Measurements from ENCODE around the gene RBPMS2. TPM values are rescaled to one million over a fixed set of nuclear protein-coding genes. Genes with fewer than 3 reads are reported as not detected.
A peak's percentile ranks its signal among the peaks of the same experiment; 100 is the strongest.

The RBPMS2 gene
- polyA plus RNA-seq, 3 donors, result 9.5 to 10.5 (median 10.4) TPM

DNA sequence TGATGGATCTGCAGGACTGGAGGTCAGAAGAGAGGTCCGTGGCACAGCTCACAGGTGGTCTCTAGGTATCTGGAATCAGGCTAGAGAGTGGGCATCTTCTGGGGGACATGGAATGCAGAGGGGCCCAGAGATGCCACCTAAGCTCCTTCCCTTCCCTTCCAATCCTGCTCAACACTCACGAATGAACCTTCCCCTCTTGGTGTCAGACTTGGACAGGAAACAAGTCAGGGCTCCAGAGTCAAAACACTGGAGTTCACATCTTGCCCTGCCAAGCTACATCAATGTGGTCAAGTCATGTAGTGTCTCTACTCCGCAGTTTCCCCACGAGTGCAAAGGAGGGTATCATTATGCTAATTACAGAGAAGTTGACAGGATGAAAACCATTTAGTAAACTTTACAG lies 16.0 kb upstream of the RBPMS2 start:
- no peak for DNase-seq (ENCODE audit: low read depth in 3 of 3, low spot score in 2 of 3)

DNA sequence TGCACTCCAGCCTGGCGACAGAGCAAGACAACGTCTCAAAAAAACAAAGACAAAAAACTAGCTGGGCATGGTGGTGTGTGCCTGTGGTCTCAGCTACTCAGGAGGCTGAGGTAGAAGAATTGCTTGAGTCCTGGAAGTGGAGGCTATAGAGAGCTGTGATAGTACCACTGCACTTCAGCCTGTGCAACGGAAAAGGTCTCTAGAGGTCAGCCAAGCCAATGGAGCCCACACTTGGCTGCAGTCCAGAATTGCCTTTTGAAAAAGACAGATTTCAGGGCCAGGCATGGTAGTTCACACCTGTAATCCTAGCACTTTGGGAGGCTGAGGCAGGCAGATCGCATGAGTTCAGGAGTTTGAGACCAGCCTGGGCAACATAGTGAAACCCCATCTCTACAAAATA lies 8.4 kb upstream of the RBPMS2 start:
- DNase-seq (ENCODE audit: low read depth in 3 of 3, low spot score in 2 of 3), result no peak

DNA sequence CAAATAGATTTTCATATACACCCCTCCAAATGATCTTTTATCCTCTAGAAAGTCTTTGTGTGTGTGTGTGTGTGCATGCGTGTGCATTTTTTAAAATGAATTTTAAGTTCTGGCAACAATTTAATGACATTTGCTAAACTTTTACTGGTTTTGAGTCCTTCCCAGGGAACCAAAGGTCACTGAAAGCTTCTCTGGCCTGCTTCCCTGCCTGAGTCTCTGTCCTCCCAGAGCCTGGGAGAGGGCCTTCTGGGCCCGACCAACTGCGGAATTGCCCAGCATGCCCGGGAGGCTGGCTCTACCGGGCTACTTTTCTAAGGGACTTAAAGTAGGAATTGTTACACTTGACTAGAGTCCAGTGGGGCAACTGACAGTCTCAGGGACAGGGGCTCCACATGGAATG lies 7.4 kb upstream of the RBPMS2 start:
- DNase-seq (ENCODE audit: low read depth in 3 of 3, low spot score in 2 of 3), result no peak

DNA sequence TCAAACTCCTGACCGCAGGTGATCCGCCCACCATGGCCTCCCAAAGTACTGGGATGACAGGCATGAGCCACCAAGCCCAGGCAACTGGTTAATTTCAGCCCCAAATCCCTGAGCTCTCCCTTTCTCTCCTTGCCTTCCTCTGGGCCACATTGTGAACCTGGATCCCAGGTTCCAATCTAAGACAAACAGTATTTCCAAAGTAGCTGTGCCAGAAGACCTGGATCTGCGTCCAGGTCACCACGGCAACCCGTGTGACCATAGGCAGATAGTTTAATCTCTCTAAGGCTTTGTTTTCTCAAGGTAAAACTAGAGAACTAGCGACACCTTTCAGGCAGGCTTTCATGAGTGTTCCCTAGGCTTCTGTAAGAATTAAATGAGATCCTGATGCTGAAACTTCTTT lies 5.9 kb upstream of the RBPMS2 start:
- no peak for DNase-seq (ENCODE audit: low read depth in 3 of 3, low spot score in 2 of 3)

DNA sequence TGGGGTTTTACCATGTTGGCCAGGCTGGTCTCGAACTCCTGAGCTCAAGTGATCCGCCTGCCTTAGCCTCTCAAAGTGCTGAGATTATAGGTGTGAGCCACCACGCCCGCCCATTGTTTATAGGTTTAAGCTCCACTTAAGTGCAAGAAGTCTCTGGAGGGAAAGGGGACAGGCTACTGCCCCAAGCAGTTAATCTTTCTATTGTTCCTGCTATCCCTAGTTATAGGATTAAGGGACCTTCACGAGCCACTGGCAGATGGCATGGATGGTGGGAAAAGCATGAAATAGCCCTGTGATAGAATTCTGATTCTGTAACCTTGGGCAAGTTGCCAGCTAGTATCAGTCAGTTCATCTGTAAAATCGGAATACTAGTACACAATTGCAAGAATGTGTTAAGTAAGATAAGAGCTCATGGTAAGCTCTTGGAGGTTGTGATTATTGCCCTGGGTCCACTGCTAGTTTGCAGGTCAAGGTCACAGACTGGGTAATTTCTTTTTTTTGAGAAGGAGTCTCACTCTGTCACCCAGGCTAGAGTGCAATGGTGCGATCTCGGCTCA lies 5.3 kb upstream of the RBPMS2 start:
- no peak for DNase-seq (ENCODE audit: low read depth in 3 of 3, low spot score in 2 of 3)

DNA sequence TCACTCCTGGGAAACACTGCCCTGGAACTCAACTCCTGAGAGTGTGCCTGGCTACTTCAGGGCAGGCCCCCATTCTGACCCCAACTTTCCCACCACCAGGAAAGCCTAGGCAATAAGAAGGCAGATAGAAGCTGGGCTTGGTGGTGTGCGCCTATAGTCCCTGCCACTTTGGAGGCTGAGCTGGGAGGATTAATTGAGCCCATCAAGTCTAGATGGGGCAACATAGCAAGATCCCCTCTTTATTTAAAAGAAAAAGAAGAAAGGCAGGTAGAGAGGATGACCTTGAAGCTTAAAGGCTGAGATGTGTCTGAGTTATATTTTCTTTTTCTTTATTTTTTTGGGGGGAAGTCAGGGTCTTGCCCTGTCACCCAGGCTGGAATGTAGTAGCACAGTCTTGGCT lies 4.2 kb upstream of the RBPMS2 start:
- DNase-seq (ENCODE audit: low read depth in 3 of 3, low spot score in 2 of 3), result no peak

DNA sequence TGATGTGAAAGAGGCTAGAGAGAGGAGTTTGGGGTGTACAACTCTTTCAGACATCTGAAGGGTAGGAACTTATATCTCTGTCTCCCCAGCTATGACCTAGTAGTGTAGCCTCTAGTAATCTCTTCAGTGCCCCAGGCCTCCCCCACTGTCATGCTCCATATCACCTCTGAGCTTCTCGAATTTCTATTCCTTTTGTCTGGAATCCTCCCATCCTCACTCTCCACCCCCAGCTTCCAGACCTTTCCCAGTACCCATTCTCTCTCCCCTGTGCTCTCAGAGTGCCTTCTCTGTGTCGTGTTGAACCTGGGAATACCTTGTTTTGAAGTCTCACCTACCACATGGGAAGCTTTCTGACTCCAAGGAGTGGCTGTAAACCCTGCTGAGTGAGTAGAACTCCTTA lies 3.6 kb upstream of the RBPMS2 start:
- DNase-seq (ENCODE audit: low read depth in 3 of 3, low spot score in 2 of 3), result no peak

DNA sequence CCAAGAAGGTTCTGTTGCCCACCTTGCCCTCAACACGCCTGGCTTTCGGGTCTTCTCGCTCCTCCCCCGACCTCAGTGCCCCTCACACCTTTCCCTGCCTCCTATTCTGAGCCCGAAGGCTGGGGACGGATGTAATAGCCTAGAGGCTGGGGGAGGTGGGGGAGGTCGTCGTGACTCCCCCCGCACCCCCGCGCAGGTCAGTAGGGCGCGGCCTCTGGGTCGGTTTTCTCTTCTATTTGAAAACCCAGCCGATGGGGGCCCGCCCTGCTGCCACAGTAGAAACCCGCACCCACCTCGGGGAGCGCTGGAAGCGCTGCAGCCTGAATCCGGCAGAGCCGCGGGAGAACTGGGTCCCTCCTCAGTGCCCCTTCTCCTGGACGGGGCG lies 1.0 kb upstream of the RBPMS2 start:
- DNase-seq (ENCODE audit: low read depth in 3 of 3, low spot score in 2 of 3), result no peak

DNA sequence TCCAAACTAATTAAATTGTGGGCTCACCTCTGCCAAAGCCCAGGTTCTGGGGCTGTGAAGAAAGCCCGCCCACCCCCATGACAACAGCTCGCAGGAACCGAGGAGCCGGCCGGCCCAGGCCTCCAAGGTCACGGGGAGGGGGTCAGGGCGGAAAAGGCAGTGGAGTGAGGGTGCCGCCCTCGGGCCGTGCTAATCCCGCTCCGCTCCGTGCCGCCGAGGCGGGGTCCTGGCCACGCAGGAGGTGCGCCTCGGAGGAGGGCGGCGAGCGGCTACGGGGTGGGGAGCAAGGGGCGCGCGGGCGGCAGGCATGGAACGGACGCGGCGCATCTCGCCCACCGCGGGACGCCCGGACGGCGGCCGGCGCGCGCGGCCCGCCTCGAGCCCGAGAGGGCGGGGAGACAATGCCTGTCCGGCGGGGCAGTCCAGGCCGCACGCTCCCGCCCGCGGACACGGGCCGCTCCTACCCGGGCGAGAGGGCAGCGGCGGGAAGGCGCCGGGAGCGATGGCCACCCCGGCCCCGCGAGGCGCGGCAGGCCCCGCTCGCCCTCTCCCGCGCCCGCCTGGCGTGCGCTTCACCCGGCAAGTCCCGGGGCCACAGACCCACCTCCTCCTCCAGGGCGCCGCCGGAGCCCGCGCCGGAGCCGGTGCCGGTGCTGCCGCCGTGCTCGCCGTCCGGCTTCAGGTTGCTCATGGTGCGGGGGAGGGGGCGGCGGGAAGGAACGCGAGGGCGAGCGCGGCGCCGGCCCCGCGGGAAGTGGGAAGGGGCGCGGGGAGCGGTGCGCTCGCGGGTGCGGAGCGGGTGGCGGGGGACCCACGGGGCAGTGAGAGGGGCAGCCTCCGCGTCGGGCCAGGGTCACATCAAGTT lies 528 bp downstream of the RBPMS2 start:
- DNase-seq (ENCODE audit: low read depth in 3 of 3, low spot score in 2 of 3), result peak in 1 of 3 donors; percentile 47

DNA sequence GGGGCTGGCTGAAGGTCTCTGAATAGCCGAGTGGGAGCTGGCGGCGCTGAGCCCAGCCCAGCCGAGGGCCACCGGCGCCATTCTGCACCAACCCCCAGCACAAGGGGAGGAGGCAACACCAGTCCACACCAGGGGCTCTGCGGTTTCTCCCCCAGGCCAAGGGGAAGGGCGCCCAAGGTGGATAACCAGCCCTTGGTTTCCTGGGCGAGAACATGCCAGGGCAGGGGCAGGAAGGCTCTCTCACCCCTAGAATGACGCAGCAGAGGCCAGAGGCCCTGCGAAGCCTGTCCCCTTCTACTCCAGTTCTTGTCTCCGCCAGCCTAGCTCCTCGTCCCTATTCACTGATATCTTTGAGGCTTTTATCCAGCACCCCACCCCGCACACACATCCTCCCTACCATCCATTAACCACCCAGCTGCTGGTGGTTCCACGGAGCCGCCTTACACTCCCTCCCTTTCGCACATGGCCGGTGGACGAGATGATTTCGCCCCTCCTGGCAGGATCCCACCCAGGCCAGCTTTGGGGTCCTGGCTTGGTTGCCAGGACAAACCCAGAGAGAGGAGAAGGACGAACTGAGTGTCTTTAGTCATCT lies 1.3 kb downstream of the RBPMS2 start:
- no peak for DNase-seq (ENCODE audit: low read depth in 3 of 3, low spot score in 2 of 3)

DNA sequence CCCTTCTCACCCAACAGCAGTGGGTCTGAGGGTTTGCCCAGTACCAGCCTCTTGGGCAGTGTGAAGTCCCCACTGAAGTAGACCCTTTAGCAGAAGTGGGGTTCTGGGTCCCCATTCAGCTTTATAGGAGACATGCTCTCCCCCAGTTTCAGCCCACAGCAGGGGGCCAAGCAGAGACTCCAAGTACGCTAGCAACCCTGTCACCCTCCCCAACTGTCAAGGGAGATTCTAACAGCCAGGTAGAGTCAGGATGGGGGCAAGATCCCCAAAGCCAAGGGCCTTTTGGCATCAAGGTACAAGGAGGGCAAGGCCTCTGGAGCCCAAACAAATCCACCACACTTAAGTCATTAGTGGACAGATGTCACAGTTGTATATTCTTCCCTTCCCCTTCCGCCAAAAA lies 1.8 kb downstream of the RBPMS2 start:
- DNase-seq (ENCODE audit: low read depth in 3 of 3, low spot score in 2 of 3), result no peak

DNA sequence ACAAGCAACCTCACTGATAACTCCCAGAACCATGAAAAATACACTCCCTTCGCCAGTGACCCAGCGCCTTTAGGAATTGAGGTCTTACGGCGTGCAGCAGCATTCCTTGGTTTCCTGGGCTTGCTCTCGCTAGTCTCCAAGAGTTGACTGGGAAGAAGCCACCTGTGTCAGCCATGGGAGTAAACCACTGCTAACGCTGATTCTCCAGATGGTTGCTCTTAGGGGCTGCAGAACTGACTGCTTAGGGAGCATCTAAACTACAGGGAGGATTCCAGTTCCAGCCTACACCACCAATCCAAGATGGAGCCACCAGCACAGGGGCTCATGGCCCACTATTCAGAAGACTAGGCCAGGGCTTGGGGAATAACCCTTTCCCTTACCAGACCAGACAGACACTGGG lies 2.4 kb downstream of the RBPMS2 start:
- DNase-seq (ENCODE audit: low read depth in 3 of 3, low spot score in 2 of 3), result no peak

DNA sequence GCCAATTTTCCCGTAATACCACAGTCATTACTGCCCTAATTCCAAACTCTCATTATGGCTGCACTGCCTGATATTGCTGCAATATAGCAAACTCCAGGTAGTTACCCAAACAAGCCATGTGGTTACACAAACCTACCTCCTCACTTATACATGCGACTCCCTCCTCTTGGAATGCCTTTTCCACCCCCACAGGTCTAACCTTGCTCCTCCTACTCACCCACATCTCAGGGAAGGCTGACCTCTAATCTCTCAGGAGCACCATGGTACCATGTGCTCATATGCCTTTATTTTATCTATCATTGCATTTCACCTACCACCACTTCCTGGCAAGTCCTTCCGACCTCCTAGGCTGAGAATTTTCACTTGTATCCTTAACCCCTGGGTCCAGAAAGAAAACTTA lies 2.9 kb downstream of the RBPMS2 start:
- DNase-seq (ENCODE audit: low read depth in 3 of 3, low spot score in 2 of 3), result no peak

DNA sequence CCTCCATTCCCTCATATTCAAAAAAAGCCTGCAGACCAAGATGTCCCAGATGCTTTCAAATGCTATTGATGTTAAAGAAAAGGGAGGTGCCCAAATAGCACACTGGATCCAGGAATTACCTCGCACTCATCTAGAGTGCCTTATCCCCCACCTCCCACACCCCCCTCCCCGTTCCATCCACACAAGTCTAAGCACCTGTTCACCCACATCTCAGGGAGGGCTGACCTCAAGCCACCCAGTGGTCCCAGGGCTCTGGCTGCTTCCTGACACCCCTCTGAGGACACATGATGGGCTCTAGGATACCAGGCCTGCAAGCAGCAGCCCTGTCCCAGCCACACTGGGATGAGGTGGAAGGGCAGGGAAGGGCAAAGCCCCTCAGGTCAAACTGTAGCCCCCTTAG lies 4.8 kb downstream of the RBPMS2 start:
- DNase-seq (ENCODE audit: low read depth in 3 of 3, low spot score in 2 of 3), result no peak

DNA sequence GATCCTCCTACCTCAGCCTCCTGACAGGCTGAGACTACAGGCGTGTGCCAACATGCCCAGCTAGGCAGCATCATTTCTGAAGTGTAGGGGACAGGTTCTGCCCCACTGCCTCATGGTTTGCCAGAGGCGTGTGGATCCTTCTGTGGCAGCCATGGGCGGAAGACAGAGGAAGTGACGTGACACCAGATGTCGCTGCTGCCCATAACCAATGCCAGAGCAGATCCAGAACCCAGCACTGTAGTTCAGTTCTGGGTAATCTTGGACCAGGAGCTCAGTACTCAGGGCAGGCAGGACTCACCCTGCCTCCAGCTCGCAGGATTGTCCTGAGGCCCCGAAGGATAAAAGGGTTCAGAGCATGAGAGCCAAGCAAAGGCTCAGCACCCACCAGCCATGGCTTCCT lies 8.2 kb downstream of the RBPMS2 start:
- DNase-seq (ENCODE audit: low read depth in 3 of 3, low spot score in 2 of 3), result no peak

DNA sequence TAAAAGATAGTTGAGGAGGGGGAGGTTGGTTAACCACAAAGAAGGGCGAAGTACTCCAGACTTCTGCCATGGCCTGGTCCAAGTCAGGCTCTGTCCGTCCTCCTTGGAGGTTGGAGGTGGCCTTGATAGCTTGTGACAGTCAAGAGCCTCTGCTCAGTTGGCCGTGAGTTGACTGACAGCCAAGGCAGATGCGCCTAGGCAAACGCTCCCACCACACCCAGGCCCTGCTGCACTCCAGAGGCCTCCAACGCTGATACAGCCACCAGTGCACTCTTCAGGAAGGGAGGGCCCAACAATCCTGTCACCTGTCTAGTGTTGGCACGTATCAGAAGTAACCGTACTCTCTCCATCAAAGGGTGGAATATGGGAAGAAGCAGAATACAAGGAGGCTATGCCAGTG lies 9.3 kb downstream of the RBPMS2 start:
- no peak for DNase-seq (ENCODE audit: low read depth in 3 of 3, low spot score in 2 of 3)

DNA sequence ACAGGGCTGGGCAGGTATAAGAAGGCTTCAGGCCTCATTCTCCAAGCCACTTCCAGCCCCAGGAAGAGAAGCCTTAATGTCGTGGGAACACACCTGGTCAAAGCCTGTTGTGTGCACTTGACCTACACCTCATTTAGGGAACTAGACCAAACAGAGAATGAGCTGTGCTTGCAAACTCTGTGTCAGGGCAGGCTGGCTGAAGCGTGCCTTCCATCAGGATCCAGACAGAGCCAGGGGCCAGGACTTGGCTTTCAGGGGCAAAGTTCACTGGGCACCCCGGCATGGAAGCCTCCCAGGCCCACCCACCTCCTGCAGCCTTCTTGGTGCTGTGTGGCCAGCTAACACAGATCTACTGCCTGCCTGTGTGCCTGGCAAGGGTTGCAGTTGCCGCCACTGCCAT lies 11.5 kb downstream of the RBPMS2 start:
- DNase-seq (ENCODE audit: low read depth in 3 of 3, low spot score in 2 of 3), result no peak

DNA sequence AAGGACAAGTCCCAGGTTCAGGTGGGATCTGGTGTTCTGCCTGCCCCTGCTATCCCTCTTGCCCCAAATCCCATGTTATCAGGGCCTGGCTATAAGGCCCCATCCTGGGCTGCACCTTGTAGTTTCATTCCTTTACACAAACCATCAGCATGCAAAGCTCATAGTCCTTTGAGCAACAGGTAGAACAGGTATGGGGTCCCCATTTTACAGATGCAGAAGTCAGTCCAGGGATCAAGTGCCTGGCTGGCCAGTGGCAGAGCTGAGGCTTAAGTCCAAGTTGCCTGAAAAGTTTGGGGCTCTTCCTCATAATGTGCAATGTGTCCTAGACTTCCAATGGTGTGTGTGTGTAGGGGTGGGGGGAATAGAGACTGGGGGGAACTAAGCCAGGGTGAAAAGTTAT lies 11.9 kb downstream of the RBPMS2 start:
- DNase-seq (ENCODE audit: low read depth in 3 of 3, low spot score in 2 of 3), result no peak

DNA sequence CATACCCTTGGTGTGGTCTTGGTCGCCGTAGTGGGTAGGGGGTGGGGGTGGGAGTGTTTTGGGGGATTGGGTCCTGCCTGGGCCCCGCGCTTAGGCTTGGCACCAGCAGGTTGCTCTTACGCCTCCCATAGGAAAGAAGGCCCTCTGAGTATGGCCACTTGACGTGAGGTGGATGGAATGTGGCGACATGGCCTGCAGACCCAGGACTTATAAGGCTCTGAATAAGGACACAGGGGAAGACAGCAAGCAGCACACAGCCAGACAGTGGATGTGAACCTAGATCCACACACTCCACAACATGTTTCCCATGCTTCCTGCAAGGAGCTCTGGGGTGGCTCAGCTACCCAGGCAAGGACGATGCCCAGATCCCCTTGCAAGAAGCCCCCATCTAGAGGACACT lies 12.4 kb downstream of the RBPMS2 start:
- no peak for DNase-seq (ENCODE audit: low read depth in 3 of 3, low spot score in 2 of 3)

DNA sequence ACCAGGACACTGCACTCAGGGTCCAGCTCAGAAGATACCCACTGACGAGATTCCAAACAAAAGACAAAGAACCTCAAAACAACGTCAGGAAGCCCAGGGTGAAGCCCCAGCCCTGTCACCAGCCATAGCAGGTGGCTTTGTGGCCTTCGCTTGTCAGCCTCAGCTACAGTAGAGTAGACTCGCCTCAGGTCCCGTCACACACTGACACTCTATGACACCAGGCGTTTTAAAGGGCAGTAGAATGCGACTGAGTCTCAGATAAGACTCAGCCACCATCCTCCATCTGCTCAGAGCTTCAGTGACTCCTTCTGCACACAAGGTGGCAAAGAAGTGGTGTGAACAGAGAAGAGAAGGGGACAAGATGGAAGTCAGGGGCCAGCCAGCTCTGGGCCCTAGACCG lies 12.8 kb downstream of the RBPMS2 start:
- no peak for DNase-seq (ENCODE audit: low read depth in 3 of 3, low spot score in 2 of 3)

DNA sequence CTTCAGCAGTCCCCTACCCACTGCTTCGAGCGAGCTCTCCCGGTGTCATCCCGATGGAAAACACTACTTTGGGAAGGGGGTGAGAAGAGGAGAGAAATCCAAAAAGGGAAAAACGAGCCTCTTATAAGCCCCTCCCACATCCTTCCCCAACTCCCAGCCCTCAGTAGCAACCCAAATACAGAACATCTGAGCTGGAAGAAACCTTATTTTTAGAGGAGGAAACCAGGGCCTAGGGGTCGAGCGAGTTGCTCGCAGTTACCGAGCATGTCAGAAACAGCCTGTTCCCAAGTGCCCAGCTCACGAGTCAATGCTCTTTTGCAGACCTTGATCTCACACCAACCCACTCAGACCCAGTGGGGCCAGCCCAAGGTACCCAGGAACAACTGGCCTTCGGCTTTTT lies 14.2 kb downstream of the RBPMS2 start:
- DNase-seq (ENCODE audit: low read depth in 3 of 3, low spot score in 2 of 3), result no peak

DNA sequence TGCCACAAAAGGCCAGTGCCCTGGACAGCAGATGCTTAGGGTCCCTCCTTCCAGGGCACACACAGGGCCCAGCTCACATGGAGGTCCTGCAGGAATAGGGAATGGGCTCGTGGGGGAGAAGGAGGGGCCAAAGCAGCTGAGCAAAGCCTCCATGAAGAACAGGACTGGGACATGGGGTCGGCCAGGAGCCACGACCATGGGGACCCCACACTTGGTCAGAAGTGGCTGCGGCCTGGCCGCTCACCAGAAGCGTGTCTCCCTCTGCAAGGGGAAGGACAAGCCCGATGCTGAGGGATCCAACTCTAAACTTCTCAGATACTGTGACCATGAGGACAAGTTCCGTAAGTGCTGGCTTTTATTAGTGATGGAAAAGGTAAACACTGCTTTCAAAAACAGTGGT lies 15.3 kb downstream of the RBPMS2 start:
- no peak for DNase-seq (ENCODE audit: low read depth in 3 of 3, low spot score in 2 of 3)

All from right renal cortex interstitium (tissue), 3 donors.